NCI-H1930 (cell line): ENCODE results near the gene TSPAN32.
"Not testable (repeated sequence)": the region's sequence is repeated elsewhere in the genome, so short reads cannot be mapped to it uniquely, and the experiment has no call there.

ENCODE experiments used
- DNase-seq, 2 experiments: peaks; one replicate each; lab custom pipeline; 2025; lab: John Stamatoyannopoulos, UW

TSPAN32 gene

GRCh38 chr11:2342981-2343380 lies 41.2 kb downstream of the TSPAN32 start:
- DNase-seq = no peak

GRCh38 chr11:2343502-2343901 lies 41.7 kb downstream of the TSPAN32 start:
- DNase-seq = no peak

GRCh38 chr11:2345050-2345449 lies 43.2 kb downstream of the TSPAN32 start:
- no peak for DNase-seq

- DNase-seq = no peak
Measured at GRCh38 chr11:2346014-2346413, 44.2 kb downstream of the TSPAN32 start.

GRCh38 chr11:2346586-2347307 lies 44.9 kb downstream of the TSPAN32 start:
- no peak for DNase-seq

- DNase-seq = no peak
Measured at GRCh38 chr11:2347308-2347830, 45.6 kb downstream of the TSPAN32 start.

GRCh38 chr11:2348986-2349385 lies 47.2 kb downstream of the TSPAN32 start:
- DNase-seq = no peak

GRCh38 chr11:2351701-2352100 lies 49.9 kb downstream of the TSPAN32 start:
- no peak for DNase-seq

GRCh38 chr11:2352420-2352819 lies 50.6 kb downstream of the TSPAN32 start:
- no peak for DNase-seq

GRCh38 chr11:2355000-2355644 lies 53.3 kb downstream of the TSPAN32 start:
- no peak for DNase-seq

GRCh38 chr11:2357246-2357645 lies 55.4 kb downstream of the TSPAN32 start:
- no peak for DNase-seq

- DNase-seq = not testable (repeated sequence)
Measured at GRCh38 chr11:2357651-2358050, 55.8 kb downstream of the TSPAN32 start.

GRCh38 chr11:2358754-2359442 lies 57.1 kb downstream of the TSPAN32 start:
- DNase-seq = no peak

GRCh38 chr11:2359557-2359956 lies 57.7 kb downstream of the TSPAN32 start:
- DNase-seq = no peak

- no peak for DNase-seq
Measured at GRCh38 chr11:2360081-2360642, 58.3 kb downstream of the TSPAN32 start.

GRCh38 chr11:2361565-2361964 lies 59.8 kb downstream of the TSPAN32 start:
- DNase-seq = no peak

GRCh38 chr11:2362414-2362813 lies 60.6 kb downstream of the TSPAN32 start:
- no peak for DNase-seq

- no peak for DNase-seq
Measured at GRCh38 chr11:2363130-2363529, 61.3 kb downstream of the TSPAN32 start.

- no peak for DNase-seq
Measured at GRCh38 chr11:2363577-2364370, 62.0 kb downstream of the TSPAN32 start.

GRCh38 chr11:2364386-2364785 lies 62.6 kb downstream of the TSPAN32 start:
- not testable (repeated sequence) for DNase-seq

- no peak for DNase-seq
Measured at GRCh38 chr11:2365571-2366210, 63.9 kb downstream of the TSPAN32 start.
